IMR-90 (cell line): Measurements from ENCODE around the gene RALGAPA2. TPM values are rescaled to one million over a fixed set of nuclear protein-coding genes. Genes with fewer than 3 reads are reported as not detected.

Experiments
- ATAC-seq: fragments of 200-7000 bp; cut with Tn5 transposase; 2 replicates; pipeline ENCODE4 v1.9.1; 2020; ENCODE audit warnings: low read depth, mild to moderate bottlenecking, moderate library complexity
- BruUV-seq: library from RNA; stranded (reverse); fragments of 400-500 nt; replicated peaks from 2 replicates; lab custom pipeline; 2021; lab: Mats Ljungman, UMichigan
- CTCF ChIA-PET: fragments of 300-600 bp; formaldehyde crosslinking; extraction: SDS; loops from one replicate; lab custom pipeline; 2021; ENCODE audit warnings: antibody characterized with exemption; lab: Yijun Ruan, JAX
- POLR2A ChIA-PET: fragments of 300-600 bp; sonication (Branson Sonifier 250); formaldehyde crosslinking; loops from one replicate; lab custom pipeline; 2022; ENCODE audit warnings: antibody characterized with exemption; ENCODE audit not compliant: unreplicated experiment; lab: Charles Lee
- DNase-seq: peaks from one replicate; pipeline ENCODE4 v3.0.0; 2013
- H2AFZ ChIP-seq: replicated peaks from 2 replicates; pipeline ENCODE3; 2013; ENCODE audit warnings: low read length, mild to moderate bottlenecking; ENCODE audit not compliant: poor library complexity
- H2AK5ac ChIP-seq: 2 replicates; pipeline ENCODE4 v1.6.1; 2013; ENCODE audit warnings: low read depth, low read length, inconsistent platforms
- H2AK9ac ChIP-seq: replicated peaks from 2 replicates; pipeline ENCODE3; 2013; ENCODE audit warnings: mild to moderate bottlenecking, low read depth, low read length, moderate library complexity; ENCODE audit not compliant: poor library complexity
- H2BK120ac ChIP-seq: 2 replicates; pipeline ENCODE4 v1.6.1; 2013; ENCODE audit warnings: low read depth, low read length, inconsistent platforms
- H2BK15ac ChIP-seq: 3 replicates; pipeline ENCODE4 v1.6.1; 2013; ENCODE audit warnings: low read depth, low read length, inconsistent platforms
- H2BK20ac ChIP-seq: 2 replicates; pipeline ENCODE4 v1.6.1; 2013; ENCODE audit warnings: low read depth, mild to moderate bottlenecking, inconsistent platforms, low read length, moderate library complexity
- H2BK5ac ChIP-seq: 2 replicates; pipeline ENCODE4 v1.6.1; 2013; ENCODE audit warnings: mild to moderate bottlenecking, low read depth, low read length, inconsistent platforms; ENCODE audit not compliant: poor library complexity, severe bottlenecking
- H3K14ac ChIP-seq: replicated peaks from 2 replicates; pipeline ENCODE4 v1.6.1; 2013; ENCODE audit warnings: low read depth, low read length, inconsistent platforms
- H3K18ac ChIP-seq: 2 replicates; pipeline ENCODE4 v1.6.1; 2013; ENCODE audit warnings: low read depth, low read length, control low read depth
- H3K23ac ChIP-seq: 2 replicates; pipeline ENCODE4 v1.6.1; 2013; ENCODE audit warnings: low read depth, low read length, inconsistent platforms
- H3K27ac ChIP-seq: 2 replicates; pipeline ENCODE4 v1.5.1; 2013; ENCODE audit warnings: mild to moderate bottlenecking, control low read depth, low read length; ENCODE audit not compliant: insufficient read depth
- H3K27me3 ChIP-seq: 2 replicates; pipeline ENCODE4 v1.6.1; 2013; ENCODE audit warnings: low read length; ENCODE audit not compliant: control insufficient read depth, insufficient read depth
- H3K36me3 ChIP-seq: 2 replicates; pipeline ENCODE4 v1.6.1; 2013; ENCODE audit warnings: low read length, mixed read lengths; ENCODE audit not compliant: control insufficient read depth, insufficient read depth
- H3K4ac ChIP-seq: 2 replicates; pipeline ENCODE4 v1.6.1; 2013; ENCODE audit warnings: low read depth, low read length, inconsistent platforms
- H3K4me1 ChIP-seq: 2 replicates; pipeline ENCODE4 v1.6.1; 2013; ENCODE audit warnings: low read length, mixed read lengths; ENCODE audit not compliant: control insufficient read depth, insufficient read depth
- H3K4me2 ChIP-seq: 2 replicates; pipeline ENCODE4 v1.6.1; 2013; ENCODE audit warnings: low read depth, mild to moderate bottlenecking, control low read depth, low read length, moderate library complexity
- H3K4me3 ChIP-seq: 2 replicates; pipeline ENCODE4 v1.5.1; 2013; ENCODE audit warnings: low read depth, mild to moderate bottlenecking, control low read depth, low read length, moderate library complexity; ENCODE audit not compliant: insufficient read depth
- H3K56ac ChIP-seq: 2 replicates; pipeline ENCODE4 v1.6.1; 2013; ENCODE audit warnings: low read length, inconsistent platforms; ENCODE audit not compliant: insufficient read depth; ENCODE audit errors: extremely low read depth
- H3K79me1 ChIP-seq, 2 experiments: 2 replicates each; pipeline ENCODE4 v1.6.1; 2013; ENCODE audit warnings: low read length in 2 of 2, inconsistent platforms in 1 of 2, low read depth in 1 of 2
- H3K9ac ChIP-seq: 2 replicates; pipeline ENCODE4 v1.6.1; 2013; ENCODE audit warnings: low read depth, low read length, control low read depth
- H3K9me1 ChIP-seq: 2 replicates; pipeline ENCODE4 v1.6.1; 2013; ENCODE audit warnings: low read length, inconsistent platforms; ENCODE audit not compliant: insufficient read depth
- H3K9me3 ChIP-seq: 2 replicates; pipeline ENCODE4 v1.6.1; 2013; ENCODE audit warnings: low read length; ENCODE audit not compliant: control insufficient read depth, insufficient read depth
- H4K20me1 ChIP-seq: 2 replicates; pipeline ENCODE4 v1.6.1; 2013; ENCODE audit warnings: low read length, inconsistent platforms; ENCODE audit not compliant: insufficient read depth
- H4K5ac ChIP-seq: 2 replicates; pipeline ENCODE4 v1.6.1; 2013; ENCODE audit warnings: mild to moderate bottlenecking, low read depth, low read length, control low read depth
- H4K8ac ChIP-seq, 2 experiments: 2 replicates each; pipeline ENCODE4 v1.6.1; 2013; ENCODE audit warnings: low read depth in 2 of 2, low read length in 2 of 2, control low read depth in 1 of 2, inconsistent platforms in 1 of 2
- H4K91ac ChIP-seq: 2 replicates; pipeline ENCODE4 v1.6.1; 2013; ENCODE audit warnings: low read depth, low read length, inconsistent platforms; ENCODE audit not compliant: insufficient read depth
- BHLHE40 ChIP-seq: fragments of 150-350 bp; IDR thresholded peaks from 2 replicates; pipeline ENCODE4 v1.6.1; 2016; ENCODE audit warnings: mild to moderate bottlenecking, low read depth, low read length
- FOS ChIP-seq: fragments of 150-350 bp; IDR thresholded peaks from 2 replicates; pipeline ENCODE4 v1.6.1; 2016; ENCODE audit warnings: low read depth, low read length
- NFE2L2 ChIP-seq: fragments of 150-350 bp; IDR thresholded peaks from 2 replicates; pipeline ENCODE4 v1.6.1; 2016; ENCODE audit warnings: low read depth, mild to moderate bottlenecking, low read length
- POLR2A ChIP-seq: IDR thresholded peaks from 2 replicates; pipeline ENCODE4 v1.6.1; 2012; ENCODE audit warnings: mild to moderate bottlenecking, low read depth, low read length
- SMC3 ChIP-seq: fragments of 150-350 bp; IDR thresholded peaks from 2 replicates; pipeline ENCODE4 v1.6.1; 2016; ENCODE audit warnings: low read depth, mild to moderate bottlenecking, antibody characterized with exemption, low read length, moderate library complexity
- WGBS, 2 experiments: methylation state at CpG; one replicate each; pipeline versions ENCODE4 v1.1.5 to v1.1.7; 2013; ENCODE audit warnings: missing lambda C conversion rate in 2 of 2; ENCODE audit not compliant: insufficient read length in 1 of 2; ENCODE audit errors: extremely low coverage in 2 of 2; 5-methylcytosine and 5-hydroxymethylcytosine counted together
- dilution Hi-C: fragments of 300-500 bp; cut with HindIII; formaldehyde crosslinking; loops from one replicate; pipeline ENCODE4 v1.14.3; 2018; ENCODE audit warnings: low sequenced_read_pairs; ENCODE audit not compliant: unreplicated experiment
- in situ Hi-C: fragments of 300-500 bp; cut with MboI; formaldehyde crosslinking; loops from 3 replicates; pipeline ENCODE4 v1.14.3; 2019; ENCODE audit warnings: low sequenced_read_pairs, inconsistent platforms, mixed read lengths
- intact Hi-C: fragments of 100-400 bp; cut with micrococcal nuclease; formaldehyde crosslinking; loops from 2 replicates; pipeline ENCODE4 v1.10.0; 2022
- polyA plus RNA-seq, 3 experiments: library from polyadenylated mRNA; depleted of rRNA; stranded (reverse); fragments of >200 nt; gene quantifications; 2 replicates each; pipeline ENCODE4 v1.2.3, GENCODE V29; 2012; ENCODE audit warnings: low replicate concordance in 1 of 3
- total RNA-seq: library from RNA; depleted of rRNA; stranded (reverse); fragments of >200 nt; gene quantifications from 2 replicates; pipeline ENCODE4 v1.2.3, GENCODE V29; 2012
- TF ChIP-seq, protein P1 (sequence below): fragments of 150-350 bp; IDR thresholded peaks from 2 replicates; pipeline ENCODE4 v1.6.1; 2016; ENCODE audit warnings: low read depth, mild to moderate bottlenecking, low read length, moderate library complexity, borderline replicate concordance
- TF ChIP-seq, protein P2 (sequence below): conservative IDR thresholded peaks from 2 replicates; pipeline ENCODE4 v1.5.1; 2012; ENCODE audit warnings: mild to moderate bottlenecking, low read depth, low read length, improper control_type of control experiment

The RALGAPA2 gene
- total and polyA plus RNA-seq, 2 of the 4 experiments (the other 2 are of a cell fraction) = 1.3 to 3.9 TPM

DNA sequence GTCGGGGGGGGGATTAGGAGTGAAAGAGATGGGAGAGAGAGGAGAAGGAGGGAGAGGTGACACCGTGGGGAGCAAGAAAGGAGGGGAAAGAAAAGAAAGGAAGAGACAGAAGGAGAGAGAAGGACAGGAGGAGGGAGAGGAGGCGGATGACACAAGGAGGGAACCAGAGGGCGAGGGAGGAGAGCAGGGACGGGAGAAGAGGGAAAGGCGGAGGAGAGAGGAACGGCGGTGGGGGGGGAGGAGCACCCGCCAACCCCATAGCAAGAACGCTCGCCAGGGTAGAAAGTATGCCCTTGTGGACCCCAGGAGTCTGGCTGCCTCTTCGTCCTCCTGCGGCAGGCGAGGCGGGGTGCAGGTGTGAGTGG is 349.0 kb downstream of the RALGAPA2 start:
- CTCF ChIA-PET = no interaction called here
- H3K27ac ChIP-seq = no peak overlapping the region
- no peak overlapping the region for H2BK120ac ChIP-seq
- ATAC-seq (no peak), DNase-seq (no peak)
- no peak overlapping the region for H3K23ac ChIP-seq
- H3K4me2 ChIP-seq = no peak overlapping the region; the same call in 1 of the 2 replicates
- intact Hi-C loops (no loop called here), dilution Hi-C loops (no loop called here), in situ Hi-C loops (loop anchor here (5.0 kb wide), 1 partner anchor 204 kb away; no protein-coding TSS in a partner anchor)
- H3K27me3 ChIP-seq = peaks cover 73% of the 10 kb centered on the region
- H3K36me3 ChIP-seq = no peaks in the 10 kb centered on the region
- H2BK20ac ChIP-seq = no peak overlapping the region
- BruUV-seq = no TSS peak
- no peak overlapping the region for H2AK5ac ChIP-seq
- H3K4me3 ChIP-seq = no peak overlapping the region
- H2AK9ac ChIP-seq = no peak overlapping the region
- no peak overlapping the region for H4K91ac ChIP-seq
- H3K79me1 ChIP-seq = no peaks in the 10 kb centered on the region
- H3K4me1 ChIP-seq = peaks cover under 1% of the 10 kb centered on the region; the same call in 1 of the 2 replicates
- no peaks in the 10 kb centered on the region for H4K20me1 ChIP-seq
- H3K18ac ChIP-seq = no peak overlapping the region
- no peak overlapping the region for H2AFZ ChIP-seq
- WGBS, 2 experiments = 0% methylated on average over 1 of the region's 15 CpGs; no CpG with 5 or more reads in 1 of the 2 experiments
- H4K8ac ChIP-seq = no peak overlapping the region
- H2BK5ac ChIP-seq = no peak overlapping the region
- TF ChIP-seq POLR2A (no peak), SMC3 (no peak), NFE2L2 (no peak), FOS (no peak), BHLHE40 (no peak)
- TF ChIP-seq, protein P1, sequence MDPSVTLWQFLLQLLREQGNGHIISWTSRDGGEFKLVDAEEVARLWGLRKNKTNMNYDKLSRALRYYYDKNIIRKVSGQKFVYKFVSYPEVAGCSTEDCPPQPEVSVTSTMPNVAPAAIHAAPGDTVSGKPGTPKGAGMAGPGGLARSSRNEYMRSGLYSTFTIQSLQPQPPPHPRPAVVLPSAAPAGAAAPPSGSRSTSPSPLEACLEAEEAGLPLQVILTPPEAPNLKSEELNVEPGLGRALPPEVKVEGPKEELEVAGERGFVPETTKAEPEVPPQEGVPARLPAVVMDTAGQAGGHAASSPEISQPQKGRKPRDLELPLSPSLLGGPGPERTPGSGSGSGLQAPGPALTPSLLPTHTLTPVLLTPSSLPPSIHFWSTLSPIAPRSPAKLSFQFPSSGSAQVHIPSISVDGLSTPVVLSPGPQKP = no peak
- TF ChIP-seq, protein P2, sequence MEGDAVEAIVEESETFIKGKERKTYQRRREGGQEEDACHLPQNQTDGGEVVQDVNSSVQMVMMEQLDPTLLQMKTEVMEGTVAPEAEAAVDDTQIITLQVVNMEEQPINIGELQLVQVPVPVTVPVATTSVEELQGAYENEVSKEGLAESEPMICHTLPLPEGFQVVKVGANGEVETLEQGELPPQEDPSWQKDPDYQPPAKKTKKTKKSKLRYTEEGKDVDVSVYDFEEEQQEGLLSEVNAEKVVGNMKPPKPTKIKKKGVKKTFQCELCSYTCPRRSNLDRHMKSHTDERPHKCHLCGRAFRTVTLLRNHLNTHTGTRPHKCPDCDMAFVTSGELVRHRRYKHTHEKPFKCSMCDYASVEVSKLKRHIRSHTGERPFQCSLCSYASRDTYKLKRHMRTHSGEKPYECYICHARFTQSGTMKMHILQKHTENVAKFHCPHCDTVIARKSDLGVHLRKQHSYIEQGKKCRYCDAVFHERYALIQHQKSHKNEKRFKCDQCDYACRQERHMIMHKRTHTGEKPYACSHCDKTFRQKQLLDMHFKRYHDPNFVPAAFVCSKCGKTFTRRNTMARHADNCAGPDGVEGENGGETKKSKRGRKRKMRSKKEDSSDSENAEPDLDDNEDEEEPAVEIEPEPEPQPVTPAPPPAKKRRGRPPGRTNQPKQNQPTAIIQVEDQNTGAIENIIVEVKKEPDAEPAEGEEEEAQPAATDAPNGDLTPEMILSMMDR = no peak
- POLR2A ChIA-PET = no interaction called here
- no peak overlapping the region for H4K5ac ChIP-seq
- H3K4ac ChIP-seq = no peak overlapping the region
- H2BK15ac ChIP-seq = no peak overlapping the region
- peaks cover 3% of the 10 kb centered on the region; the same call in 1 of the 2 replicates for H3K9me3 ChIP-seq
- no peaks in the 10 kb centered on the region for H3K9me1 ChIP-seq
- no peak overlapping the region for H3K56ac ChIP-seq
- H3K14ac ChIP-seq = no peak overlapping the region
- H3K9ac ChIP-seq = no peak overlapping the region
